GM19463 (cell line): ENCODE data around the gene FLNB.

Experiments
- ATAC-seq: cut with Tn5 transposase; IDR thresholded peaks from one replicate; pipeline ENCODE4 v1.9.1; 2021; ENCODE audit warnings: mild to moderate bottlenecking, moderate library complexity; ENCODE audit not compliant: unreplicated experiment

FLNB gene

DNA sequence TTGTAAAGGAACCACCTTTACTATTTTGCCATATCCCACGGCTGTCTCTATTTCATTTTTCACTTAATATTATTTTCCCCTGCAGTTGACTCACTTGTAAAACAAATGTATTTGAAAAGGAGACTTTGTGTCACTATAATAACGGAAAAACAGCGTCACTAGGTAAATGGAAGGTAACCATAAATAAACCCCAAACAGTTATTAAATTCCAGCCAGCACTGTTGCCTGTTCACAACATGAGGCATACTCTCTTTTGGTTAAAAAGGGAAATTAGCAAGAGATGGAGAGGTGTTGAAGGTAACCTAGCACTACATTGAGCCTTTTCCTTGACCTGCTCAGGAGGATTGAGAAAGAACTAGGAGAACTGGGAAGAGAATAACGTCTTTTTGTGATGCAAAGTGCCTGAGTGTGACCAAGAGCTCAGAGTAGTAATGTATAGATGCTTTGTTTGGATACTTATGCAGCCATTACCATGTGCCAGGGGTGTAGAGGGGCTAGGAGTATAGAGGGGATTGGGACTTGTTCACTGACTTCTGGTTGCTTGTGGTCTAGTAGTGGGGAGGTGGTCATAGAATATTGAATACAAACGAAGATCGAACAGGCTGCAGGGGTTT, 19.6 kb downstream of the FLNB start:
- no peak for ATAC-seq

DNA sequence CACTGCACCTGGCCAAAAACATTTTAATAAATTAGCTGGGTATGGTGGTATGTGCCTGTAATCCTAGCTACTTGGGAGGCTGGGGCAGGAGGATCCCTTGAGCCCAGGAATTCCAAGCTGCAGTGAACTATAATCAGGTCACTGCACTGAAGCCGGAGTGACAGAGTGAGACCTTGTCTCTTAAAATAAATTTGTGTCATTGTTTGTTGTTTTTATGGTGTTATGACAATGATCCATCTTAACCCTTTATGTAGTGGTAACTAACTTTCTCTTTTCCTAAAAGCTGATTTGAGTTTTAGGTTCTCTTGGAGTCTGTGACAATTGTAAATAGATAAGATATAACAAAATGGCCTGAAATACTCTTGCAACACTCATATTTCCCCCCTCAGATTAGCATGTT, 20.7 kb downstream of the FLNB start:
- no peak for ATAC-seq

DNA sequence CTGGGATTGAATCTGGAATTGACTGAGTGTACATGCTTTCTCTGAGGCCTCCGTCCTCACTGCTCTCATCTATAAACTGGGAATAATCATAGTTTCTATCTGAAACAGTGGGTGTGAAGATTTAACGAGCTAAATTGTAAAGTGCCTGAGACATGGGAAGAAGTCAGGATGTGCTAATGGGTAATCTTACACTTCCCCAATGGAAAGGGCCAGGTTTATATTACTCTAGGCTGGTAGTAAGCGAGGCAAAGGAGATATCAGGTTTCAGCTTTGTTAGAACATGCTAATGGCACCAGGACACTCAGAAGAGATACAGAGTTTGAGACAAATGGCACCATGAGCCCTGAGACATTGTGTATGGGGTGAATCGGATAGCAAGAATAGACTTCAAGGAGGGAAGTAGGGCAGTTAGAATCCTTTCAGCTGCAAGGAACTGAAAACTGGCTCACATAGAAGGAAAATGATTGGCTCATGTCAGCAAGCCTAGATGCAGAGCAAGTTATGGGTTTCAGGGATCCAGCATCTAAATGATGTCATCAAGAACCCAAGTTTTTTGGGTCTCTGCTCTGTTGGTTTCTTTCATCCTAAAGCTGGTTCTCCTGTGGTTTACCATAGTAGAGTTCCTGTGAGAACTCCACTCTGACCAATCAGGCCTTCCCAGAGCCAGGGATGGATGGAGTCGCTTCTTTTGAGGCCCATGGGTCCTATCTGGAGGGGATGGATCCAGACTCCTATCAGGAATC, 21.8 kb downstream of the FLNB start:
- ATAC-seq = no peak

DNA sequence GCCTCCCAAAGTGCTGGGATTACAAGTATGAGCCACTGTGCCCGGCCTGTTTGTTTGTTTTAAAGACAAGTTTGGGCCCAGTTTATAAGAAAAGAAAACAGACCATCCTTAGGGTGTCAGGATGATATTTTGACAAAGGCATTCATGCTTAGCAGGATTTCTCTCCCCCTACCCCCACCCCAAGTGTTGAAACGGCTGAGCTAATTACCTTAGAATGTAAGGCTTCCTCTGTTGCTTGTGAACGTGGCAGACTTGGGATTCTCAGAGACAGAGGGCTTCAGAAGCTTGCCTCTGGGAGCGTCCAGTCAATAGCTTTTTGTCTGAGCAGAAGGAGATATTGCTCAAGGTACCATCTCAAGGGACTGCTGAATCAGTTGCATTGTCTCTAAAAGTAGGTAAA, 24.0 kb downstream of the FLNB start:
- no peak for ATAC-seq

DNA sequence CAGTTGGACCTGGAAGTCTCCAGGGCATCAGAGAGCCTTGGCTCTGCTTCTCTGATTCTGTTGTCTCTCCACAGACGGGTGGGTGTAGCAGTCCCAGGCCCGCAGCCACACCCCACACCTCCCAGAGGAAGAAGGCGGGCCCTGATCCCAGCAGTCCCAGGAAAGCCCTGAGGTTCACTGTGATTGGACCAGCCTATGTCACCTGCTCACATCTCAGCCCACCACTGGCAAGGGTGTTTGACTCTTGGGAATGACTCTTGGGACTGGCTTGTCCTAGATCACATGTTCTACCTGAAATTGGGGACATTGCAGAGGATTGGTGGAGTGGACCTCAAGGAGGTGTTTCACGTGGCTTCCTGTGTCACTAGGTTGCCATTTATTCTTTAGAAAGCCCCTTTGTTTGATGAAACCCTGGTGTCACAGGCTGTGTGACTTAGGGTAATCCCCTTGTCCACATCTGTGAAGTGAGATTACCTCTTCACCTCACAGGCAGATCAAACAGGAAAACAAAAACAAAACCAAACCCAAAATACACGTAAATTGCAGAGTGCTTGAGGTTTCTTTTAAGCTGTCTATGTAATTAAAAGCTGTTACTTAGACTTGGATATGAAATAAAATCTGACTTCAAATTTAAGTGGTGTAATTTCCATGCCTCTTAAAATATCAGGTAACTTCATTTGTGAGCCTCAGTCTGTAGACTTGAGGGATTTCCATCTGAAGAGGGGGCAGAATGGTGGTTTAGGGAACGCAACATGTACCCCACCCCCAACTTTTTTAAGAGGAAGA, 26.7 kb downstream of the FLNB start:
- peak; percentile 98 for ATAC-seq

DNA sequence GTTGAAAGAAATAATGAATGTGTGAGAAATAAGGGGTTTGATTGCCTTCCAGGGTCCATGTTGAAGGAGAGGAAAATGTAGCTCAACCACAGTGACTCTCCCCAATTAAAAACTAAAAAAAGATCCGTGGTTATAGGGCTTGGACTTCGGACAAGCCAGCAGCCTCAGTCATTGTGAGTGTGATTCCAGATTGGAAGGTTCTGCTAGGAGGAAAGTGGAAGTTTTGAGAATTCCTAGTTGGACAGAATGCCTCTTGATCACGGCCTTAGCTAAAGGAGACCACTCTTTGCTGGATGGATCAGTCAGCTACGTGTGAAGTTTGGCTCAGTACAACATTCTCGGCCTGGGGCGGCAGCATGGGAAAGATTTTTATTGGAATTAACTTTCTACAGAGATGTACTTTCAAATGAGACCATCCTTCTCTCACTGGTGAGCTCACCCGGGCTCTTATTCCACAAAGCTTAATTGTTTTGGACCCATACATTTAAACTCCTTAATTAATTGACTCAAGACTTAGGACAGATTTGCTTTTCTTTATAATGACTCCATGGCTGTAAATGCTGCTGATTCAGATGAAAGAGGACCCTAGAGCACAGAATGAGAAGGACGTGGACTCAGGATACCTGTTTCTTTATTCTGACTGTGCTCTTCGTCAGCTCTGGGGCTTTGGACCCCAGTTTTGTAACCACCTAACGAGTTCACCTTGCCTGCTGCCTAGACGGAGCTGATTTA, 27.5 kb downstream of the FLNB start:
- no peak for ATAC-seq

DNA sequence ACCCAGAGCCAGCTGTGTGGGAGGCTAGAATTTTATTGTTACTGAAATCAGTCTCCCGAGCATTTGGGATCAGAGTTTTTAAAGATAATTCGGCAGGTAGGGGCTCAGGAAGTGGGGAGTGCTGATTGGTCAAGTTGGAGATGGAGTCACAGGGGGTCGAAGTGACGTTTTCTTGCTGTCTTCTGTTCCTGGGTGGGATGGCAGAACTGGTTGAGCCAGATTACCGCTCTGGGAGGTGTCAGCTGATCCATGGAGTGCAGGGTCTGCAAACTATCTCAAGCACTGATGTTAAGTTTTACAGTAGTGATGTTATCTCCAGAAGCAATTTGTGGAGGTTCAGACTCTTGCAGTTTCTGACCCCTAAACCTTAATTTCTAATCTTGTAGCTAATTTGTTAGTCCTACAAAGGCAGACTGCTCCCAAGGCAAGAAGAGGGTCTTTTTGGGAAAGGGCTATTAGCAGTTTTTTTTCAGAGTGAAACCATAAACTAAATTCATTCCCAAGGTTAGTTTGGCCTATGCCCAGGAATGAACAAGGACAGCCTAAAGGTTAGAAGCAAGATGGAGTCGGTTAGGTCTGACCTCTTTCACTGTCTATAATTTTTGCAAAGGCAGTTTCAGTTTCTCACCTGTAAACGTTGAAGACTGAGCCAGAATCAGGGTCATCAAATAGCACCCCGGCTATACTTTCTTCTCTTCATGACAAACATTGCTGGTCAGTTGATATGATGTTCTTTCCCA, 28.2 kb downstream of the FLNB start:
- ATAC-seq = no peak

DNA sequence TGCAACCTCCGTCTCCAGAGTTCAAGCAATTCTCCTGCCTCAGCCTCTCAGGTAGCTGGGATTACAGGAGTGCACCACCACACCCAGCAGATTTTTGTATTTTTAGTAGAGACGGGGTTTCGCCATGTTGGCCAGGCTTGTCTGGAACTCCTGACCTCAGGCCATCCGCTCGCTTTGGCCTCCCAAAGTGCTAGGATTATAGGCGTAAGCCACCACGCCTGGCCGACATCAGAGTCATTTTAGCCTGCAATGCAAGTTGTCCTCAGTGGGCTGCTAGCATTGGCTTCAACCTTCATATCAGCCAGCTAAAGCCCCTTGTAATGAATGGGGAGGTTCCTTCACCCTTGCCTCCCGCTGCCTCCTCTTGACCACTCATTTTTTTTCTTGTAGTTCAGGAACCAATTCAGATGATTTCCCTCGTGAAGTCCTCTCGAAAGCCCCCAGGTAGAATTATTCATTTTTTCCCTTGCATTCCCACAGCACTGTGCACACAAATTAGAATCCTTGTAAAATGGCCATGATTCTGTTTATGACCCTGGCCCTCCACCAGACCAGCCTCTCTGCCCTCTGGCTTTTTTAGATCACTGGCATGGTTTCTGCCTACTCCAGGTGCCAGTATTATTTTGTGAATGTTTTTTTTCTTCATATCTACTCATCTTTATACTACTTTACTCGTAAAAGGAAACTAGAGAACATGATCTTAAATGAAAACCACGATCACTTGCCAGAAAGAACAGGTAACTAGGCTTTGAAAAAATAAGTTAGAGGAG, 29.1 kb downstream of the FLNB start:
- no peak for ATAC-seq

DNA sequence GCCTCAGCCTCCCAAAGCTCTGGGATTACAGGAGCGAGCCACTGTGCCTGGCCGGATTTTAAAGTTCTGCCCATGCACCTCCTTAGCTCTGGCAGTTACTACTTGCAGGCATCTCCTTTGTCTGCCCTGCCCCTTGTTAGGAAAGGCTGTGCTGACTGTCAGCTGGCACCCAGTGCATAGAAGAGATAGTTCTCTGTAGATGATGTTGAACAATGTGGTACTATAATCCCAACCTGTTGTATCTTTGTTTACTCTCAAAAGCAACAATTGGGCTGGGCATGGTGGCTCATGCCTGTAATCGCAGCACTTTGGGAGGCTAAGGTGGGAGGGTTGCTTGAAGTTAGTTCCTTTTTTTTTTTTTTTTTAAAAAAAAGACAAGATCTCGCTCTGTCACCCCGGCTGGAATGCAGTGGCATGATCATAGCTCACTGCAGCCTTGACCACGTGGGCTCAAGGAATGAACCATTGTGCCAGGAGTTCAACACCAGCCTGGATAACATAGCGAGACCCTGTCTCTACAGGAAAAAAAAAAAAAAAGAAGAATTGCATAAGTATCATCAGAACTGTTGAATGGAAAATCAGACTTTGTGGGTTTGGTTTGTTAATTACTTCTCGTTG, 30.6 kb downstream of the FLNB start:
- ATAC-seq = no peak

DNA sequence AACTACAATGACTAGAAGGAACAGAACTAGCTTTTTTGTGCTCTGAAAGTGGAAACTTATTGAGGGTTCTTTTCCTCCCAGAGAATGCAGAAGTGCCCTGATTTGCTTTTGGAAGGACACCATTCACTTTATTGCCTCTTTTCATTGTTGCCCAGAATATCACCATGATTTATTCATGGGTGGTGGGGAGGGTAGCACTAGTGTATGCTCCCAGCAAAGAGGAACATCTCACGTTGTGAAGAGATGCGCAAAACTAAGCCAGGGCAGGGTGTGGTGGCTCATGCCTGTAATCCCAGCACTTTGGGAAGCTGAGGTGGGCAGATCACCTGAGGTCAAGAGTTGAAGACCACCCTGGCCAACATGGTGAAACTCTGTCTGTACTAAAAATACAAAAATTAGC, 31.4 kb downstream of the FLNB start:
- no peak for ATAC-seq

DNA sequence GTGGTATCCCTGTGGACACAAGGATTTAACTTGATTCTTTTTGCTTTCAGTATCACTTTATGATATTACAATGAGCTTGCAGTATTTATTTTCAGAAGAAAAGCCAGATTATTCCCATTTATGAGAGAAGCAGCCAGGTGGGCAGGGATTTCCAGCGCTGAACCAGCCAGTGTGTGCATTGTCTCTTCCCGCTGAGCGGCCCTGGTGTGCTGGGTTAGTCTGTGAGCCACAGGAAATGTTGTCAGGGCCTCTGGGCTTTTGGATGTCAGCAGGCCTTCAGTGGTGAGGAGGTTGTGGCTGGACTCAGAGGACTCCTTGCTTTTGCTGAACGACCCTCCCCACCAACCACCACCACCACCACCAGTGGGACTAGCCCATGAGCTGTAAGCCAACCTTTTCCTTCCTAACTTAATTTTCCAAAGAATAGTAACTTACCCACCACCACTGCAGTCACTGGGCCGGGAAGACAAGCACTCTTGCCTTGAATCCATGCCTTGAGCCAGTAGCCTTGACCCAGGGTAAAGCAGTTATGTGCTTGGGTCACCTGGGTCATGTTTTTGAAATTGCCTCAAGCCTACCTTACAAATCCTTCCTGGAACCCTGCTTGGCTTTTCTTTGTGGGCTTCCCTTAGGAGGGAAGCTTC, 33.1 kb downstream of the FLNB start:
- ATAC-seq = peak; percentile 18

DNA sequence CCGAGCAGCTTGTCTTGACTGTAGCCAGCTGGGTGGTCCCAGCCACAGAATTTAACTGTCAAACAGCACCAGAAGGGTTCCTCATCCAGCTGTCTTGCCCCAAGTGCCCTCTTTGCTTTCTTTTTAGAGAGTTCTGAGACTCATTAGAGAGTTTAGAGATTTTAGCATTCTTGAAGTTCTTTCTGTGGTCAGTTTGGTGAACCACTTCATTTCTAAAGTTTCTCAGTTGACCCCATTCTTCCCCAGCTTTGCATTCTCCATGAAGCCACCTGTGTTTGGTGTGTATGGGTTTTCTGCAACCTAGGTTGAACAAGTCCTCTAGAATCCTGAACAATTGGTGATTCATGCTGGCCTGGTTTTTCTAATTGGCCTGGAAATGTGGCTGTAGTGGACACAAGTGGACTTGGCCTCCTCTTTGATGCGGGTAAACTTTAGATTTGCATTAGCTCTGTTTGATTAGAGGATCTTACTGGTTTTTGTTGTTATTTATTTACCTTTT, 33.7 kb downstream of the FLNB start:
- peak; percentile 93 for ATAC-seq

DNA sequence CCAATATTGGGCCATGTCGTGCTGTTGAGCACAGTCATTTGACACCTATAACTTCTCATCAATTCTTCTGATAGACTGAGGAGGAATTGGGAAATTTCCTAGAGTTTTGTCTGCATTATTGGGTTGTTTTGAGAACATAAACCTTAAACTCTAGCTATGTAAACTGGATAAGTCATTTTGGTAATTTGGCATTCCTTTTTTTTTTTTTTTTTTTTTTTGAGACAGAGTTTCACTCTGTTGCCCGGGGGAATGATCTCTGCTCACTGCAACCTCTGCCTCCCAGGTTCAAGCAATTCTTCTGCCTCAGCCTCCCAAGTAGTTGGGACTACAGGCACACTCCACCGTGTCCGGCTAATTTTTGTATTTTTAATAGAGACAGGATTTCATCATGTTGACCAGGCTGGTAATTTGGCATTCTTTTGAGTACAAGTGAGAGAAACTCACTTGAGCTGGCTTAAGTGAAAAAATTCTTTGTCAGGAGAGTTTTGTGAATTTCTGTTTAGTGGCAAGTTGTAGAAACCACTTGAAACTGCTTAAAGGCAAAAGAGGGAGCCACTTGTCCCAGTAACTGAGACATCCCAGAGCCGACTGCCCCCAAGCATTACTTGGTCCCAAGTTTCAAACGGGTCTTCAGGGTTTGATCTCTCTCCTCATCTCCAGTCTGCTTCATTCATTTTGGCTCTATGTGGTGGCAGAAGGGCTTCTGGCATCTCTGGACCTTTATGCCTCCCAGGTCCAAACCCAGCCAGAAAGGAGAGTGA, 34.9 kb downstream of the FLNB start:
- no peak for ATAC-seq

DNA sequence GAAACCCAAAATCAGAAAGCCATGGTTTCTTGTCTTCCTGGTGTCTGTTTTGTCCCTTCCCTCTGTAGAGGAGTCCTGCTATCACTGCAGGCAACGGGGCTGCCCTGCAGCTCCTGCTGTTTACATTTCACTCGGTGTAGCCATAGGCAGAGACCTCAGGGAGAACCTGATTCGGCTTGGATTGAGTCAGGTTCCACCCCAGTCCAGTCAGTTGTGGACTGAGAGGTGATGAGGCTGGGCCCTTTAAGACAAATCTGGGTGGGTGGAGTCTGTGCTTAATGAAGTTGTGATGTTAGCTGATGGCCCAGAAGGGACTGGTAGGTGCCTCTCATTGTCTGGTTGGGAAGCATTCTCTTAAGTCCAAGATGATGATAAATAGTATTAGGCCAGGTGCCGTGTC, 35.7 kb downstream of the FLNB start:
- no peak for ATAC-seq

DNA sequence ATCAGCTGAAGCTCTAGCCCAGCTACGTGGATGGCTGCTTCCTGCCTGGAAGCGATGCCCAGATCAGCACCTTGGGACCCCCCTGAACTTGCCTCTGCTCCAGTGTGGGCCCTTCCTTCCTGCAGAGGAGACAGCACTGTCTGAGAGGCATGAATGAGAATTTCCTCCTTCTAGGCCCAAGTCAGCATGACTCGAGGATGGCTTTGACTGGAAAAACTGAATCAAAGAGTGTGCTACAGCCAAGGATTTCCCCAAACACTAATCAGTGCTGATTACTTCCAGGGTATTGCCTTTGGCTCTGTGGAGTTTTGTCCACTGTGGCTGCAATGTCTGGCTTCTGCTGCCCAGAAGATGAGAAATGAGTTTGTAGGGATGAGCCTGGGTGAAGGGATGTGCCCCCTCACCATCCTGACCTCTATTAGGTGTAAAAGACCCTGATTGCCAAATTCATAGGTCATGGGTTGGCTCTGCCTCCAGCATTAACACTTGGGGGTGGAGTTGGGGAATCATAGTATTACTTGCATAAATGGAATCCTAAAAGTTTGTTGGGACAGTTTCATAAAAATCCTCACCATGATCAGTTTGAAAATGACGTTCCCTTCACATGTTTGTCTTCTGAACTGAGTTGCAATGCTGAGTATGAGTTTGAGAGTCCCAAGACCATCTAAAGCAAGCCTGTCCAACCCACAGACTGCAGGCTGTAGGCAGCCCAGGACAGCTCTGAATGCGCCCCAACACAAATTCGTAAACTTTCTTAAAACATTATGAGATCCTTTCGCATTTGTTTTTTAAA, 36.7 kb downstream of the FLNB start:
- ATAC-seq = no peak

DNA sequence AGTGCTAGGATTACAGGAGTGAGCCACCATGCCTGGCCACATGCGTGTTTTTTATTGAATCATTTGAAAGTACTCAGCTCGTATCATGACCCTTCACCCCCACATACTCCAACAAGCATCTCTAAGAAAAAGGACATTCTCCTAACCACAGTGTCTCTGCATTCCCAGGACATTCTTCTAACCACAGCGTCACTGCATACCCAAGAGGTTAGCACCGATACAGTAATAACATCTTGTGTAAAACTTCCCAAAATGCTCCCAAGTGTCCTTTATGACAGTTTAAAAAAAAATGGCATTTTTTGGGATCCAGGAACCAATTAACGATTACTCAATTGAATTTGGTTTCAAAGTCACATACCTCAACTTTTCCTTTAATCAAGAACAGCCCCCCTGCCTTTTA, 39.6 kb downstream of the FLNB start:
- ATAC-seq = no peak

DNA sequence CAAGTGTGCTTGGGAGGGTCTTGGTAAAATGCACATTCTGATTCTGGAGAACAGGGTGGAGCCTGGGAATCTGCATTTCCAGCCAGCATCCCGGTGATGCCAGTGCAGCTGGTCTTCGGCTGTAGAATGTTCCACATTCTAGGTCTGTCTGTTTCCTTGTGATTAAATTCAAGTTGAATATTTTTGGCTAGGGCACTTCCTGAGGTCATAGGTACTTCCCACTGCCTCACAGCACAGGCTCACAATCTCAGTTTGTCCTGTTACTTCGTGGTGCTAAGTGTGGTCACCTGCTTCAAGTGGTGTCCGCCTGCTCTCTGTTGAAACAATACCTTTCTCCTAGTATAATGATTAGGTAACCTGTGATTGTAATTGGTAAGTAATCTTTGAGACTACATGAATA, 40.1 kb downstream of the FLNB start:
- no peak for ATAC-seq
